CD14-positive monocyte (primary cell): Measurements from ENCODE around the gene CDK1. TPM values are rescaled to one million over a fixed set of nuclear protein-coding genes. Genes with fewer than 3 reads are reported as not detected.

Experiments
- DNase-seq, 3 donors: peaks; one replicate each; pipeline ENCODE4 v3.0.0-alpha.2; 2011 to 2022
- H2AFZ ChIP-seq: 2 replicates; pipeline ENCODE4 v1.6.0; 2012; ENCODE audit warnings: mild to moderate bottlenecking, low read depth, low read length, inconsistent platforms; ENCODE audit not compliant: insufficient read depth, poor library complexity, severe bottlenecking
- H3K27ac ChIP-seq, 2 donors: 1 replicate in 1 of 2; 2 replicates in 1 of 2; pipeline ENCODE4 v1.5.1; 2012 to 2013; ENCODE audit warnings: low read length in 2 of 2, control low read depth in 1 of 2, inconsistent platforms in 1 of 2, low read depth in 1 of 2, mild to moderate bottlenecking in 1 of 2
- H3K27me3 ChIP-seq, 2 donors: one replicate each; pipeline versions ENCODE4 v1.6.0 to v1.6.1; 2011 to 2013; ENCODE audit warnings: low read length in 2 of 2; ENCODE audit not compliant: control insufficient read depth in 2 of 2, insufficient read depth in 2 of 2
- H3K36me3 ChIP-seq, 2 donors: replicated peaks in 1 of 2; 1 replicate in 1 of 2; 2 replicates in 1 of 2; pipeline versions ENCODE4 v1.5.1 to v1.6.1; 2012 to 2013; ENCODE audit warnings: low read length in 2 of 2, control low read depth in 1 of 2, inconsistent platforms in 1 of 2, mild to moderate bottlenecking in 1 of 2; ENCODE audit not compliant: insufficient read depth in 2 of 2, control insufficient read depth in 1 of 2
- H3K4me1 ChIP-seq, 2 donors: 1 replicate in 1 of 2; 2 replicates in 1 of 2; pipeline versions ENCODE4 v1.5.1 to v1.6.1; 2012 to 2013; ENCODE audit warnings: low read length in 2 of 2, control low read depth in 1 of 2, inconsistent platforms in 1 of 2, mild to moderate bottlenecking in 1 of 2, moderate library complexity in 1 of 2; ENCODE audit not compliant: insufficient read depth in 2 of 2, control insufficient read depth in 1 of 2
- H3K4me2 ChIP-seq: replicated peaks from 2 replicates; pipeline ENCODE3; 2012; ENCODE audit warnings: low read length, moderate library complexity, mild to moderate bottlenecking; ENCODE audit not compliant: poor library complexity, severe bottlenecking; ENCODE audit errors: extremely low read depth
- H3K4me3 ChIP-seq, 3 experiments: fragments of 200-600 bp in 1 of 3; sonication (generic) in 1 of 3; replicated peaks in 1 of 3; 1 replicate in 2 of 3; 2 replicates in 1 of 3; pipeline ENCODE4 v1.5.1; 2011 to 2013; ENCODE audit warnings: low read length in 3 of 3, mild to moderate bottlenecking in 3 of 3, control low read depth in 2 of 3, low read depth in 2 of 3, inconsistent platforms in 1 of 3, moderate library complexity in 1 of 3
- H3K79me2 ChIP-seq: 2 replicates; pipeline ENCODE4 v1.6.0; 2012; ENCODE audit warnings: mild to moderate bottlenecking, control low read depth, inconsistent platforms, low read length, moderate library complexity; ENCODE audit not compliant: insufficient read depth
- H3K9ac ChIP-seq: 2 replicates; pipeline ENCODE4 v1.6.0; 2017; ENCODE audit warnings: low read length, mild to moderate bottlenecking; ENCODE audit not compliant: insufficient read depth, poor library complexity, severe bottlenecking
- H3K9me3 ChIP-seq, 2 donors: replicated peaks in 1 of 2; 1 replicate in 1 of 2; 2 replicates in 1 of 2; pipeline versions ENCODE4 v1.5.1 to v1.6.1; 2012 to 2013; ENCODE audit warnings: low read length in 2 of 2, control low read depth in 1 of 2; ENCODE audit not compliant: control insufficient read depth in 1 of 2, insufficient read depth in 1 of 2
- H4K20me1 ChIP-seq: 2 replicates; pipeline ENCODE4 v1.6.0; 2012; ENCODE audit warnings: mild to moderate bottlenecking, low read length, control low read depth, moderate library complexity; ENCODE audit not compliant: insufficient read depth
- H3K27ac Mint-ChIP-seq, 7 donors: one replicate each; pipeline ENCODE4 v1.8.0; 2020; ENCODE audit warnings: mild to moderate bottlenecking in 7 of 7, mixed read lengths in 7 of 7, moderate library complexity in 6 of 7, inconsistent platforms in 2 of 7
- H3K27me3 Mint-ChIP-seq, 3 donors: one replicate each; pipeline ENCODE4 v1.8.0; 2021 to 2022; ENCODE audit warnings: low read depth in 3 of 3, mild to moderate bottlenecking in 3 of 3, mixed read lengths in 3 of 3, moderate library complexity in 3 of 3, inconsistent platforms in 1 of 3
- H3K36me3 Mint-ChIP-seq, 2 donors: one replicate each; pipeline ENCODE4 v1.8.0; 2020; ENCODE audit warnings: mixed read lengths in 2 of 2, inconsistent platforms in 1 of 2, mild to moderate bottlenecking in 1 of 2
- H3K4me1 Mint-ChIP-seq: one replicate; pipeline ENCODE4 v1.8.0; 2020; ENCODE audit warnings: mild to moderate bottlenecking, mixed read lengths
- H3K4me3 Mint-ChIP-seq, 2 donors: one replicate each; pipeline ENCODE4 v1.8.0; 2020; ENCODE audit warnings: mild to moderate bottlenecking in 2 of 2, mixed read lengths in 2 of 2, moderate library complexity in 1 of 2
- H3K9me3 Mint-ChIP-seq, 7 donors: one replicate each; pipeline ENCODE4 v1.8.0; 2020 to 2022; ENCODE audit warnings: mixed read lengths in 7 of 7, mild to moderate bottlenecking in 6 of 7, moderate library complexity in 6 of 7, inconsistent platforms in 2 of 7
- WGBS: methylation state at CpG from one replicate; pipeline ENCODE4 v1.1.5; 2013; ENCODE audit warnings: missing lambda C conversion rate; ENCODE audit not compliant: insufficient coverage; 5-methylcytosine and 5-hydroxymethylcytosine counted together
- intact Hi-C, 2 donors: fragments of 100-400 bp; cut with micrococcal nuclease; formaldehyde crosslinking; loops; one replicate each; pipeline versions ENCODE4 v1.15.0 to v1.15.1; 2023
- polyA plus RNA-seq, 3 donors: library from polyadenylated mRNA; depleted of rRNA in 1 of 3; unstranded in 2 of 3; stranded (reverse) in 1 of 3; fragments of 300-500 nt in 2 of 3; fragments of >200 nt in 1 of 3; fragmentation: Illumina TruSeq in 2 of 3; gene quantifications; 1 replicate in 2 of 3; 2 replicates in 1 of 3; pipeline ENCODE4 v1.2.3, GENCODE V29; 2012 to 2021
- TF ChIP-seq, protein P1 (sequence below): fragments of 200-600 bp; IDR thresholded peaks from one replicate; pipeline ENCODE4 v1.8.0; 2022; ENCODE audit warnings: antibody characterized with exemption, mild to moderate bottlenecking

Gene CDK1
- polyA plus RNA-seq, 3 donors: 0.08 to 0.21 (median 0.09) TPM

GRCh38 chr10:60753817-60754216 lies 24.5 kb upstream of the CDK1 start:
- TF ChIP-seq, protein P1, sequence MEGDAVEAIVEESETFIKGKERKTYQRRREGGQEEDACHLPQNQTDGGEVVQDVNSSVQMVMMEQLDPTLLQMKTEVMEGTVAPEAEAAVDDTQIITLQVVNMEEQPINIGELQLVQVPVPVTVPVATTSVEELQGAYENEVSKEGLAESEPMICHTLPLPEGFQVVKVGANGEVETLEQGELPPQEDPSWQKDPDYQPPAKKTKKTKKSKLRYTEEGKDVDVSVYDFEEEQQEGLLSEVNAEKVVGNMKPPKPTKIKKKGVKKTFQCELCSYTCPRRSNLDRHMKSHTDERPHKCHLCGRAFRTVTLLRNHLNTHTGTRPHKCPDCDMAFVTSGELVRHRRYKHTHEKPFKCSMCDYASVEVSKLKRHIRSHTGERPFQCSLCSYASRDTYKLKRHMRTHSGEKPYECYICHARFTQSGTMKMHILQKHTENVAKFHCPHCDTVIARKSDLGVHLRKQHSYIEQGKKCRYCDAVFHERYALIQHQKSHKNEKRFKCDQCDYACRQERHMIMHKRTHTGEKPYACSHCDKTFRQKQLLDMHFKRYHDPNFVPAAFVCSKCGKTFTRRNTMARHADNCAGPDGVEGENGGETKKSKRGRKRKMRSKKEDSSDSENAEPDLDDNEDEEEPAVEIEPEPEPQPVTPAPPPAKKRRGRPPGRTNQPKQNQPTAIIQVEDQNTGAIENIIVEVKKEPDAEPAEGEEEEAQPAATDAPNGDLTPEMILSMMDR: no peak
- no peaks in the 10 kb centered on the region for H3K27me3 ChIP-seq
- H3K27ac Mint-ChIP-seq: no peak overlapping the region
- H3K4me3 Mint-ChIP-seq: no peak overlapping the region
- H2AFZ ChIP-seq: no peak overlapping the region
- H3K9ac ChIP-seq: no peak overlapping the region
- no peaks in the 10 kb centered on the region for H3K36me3 ChIP-seq
- no peak overlapping the region for H3K4me2 ChIP-seq
- intact Hi-C loops: no loop called here
- no peaks in the 10 kb centered on the region for H3K79me2 ChIP-seq
- 100% methylated on average over 1 of the region's 5 CpGs for WGBS
- no peaks in the 10 kb centered on the region for H3K4me1 ChIP-seq
- H3K27me3 Mint-ChIP-seq: peaks cover 1 to 2% (median 2%) of the 10 kb centered on the region in 3 donors
- no peak overlapping the region for H3K27ac ChIP-seq
- peaks cover 0 to 4% (median 0%) of the 10 kb centered on the region in 7 donors for H3K9me3 Mint-ChIP-seq
- H3K36me3 Mint-ChIP-seq: no peaks in the 10 kb centered on the region
- no peaks in the 10 kb centered on the region for H4K20me1 ChIP-seq
- H3K4me1 Mint-ChIP-seq: no peaks in the 10 kb centered on the region
- H3K4me3 ChIP-seq: no peak overlapping the region
- no peak for DNase-seq
- H3K9me3 ChIP-seq: no peaks in the 10 kb centered on the region

DNA sequence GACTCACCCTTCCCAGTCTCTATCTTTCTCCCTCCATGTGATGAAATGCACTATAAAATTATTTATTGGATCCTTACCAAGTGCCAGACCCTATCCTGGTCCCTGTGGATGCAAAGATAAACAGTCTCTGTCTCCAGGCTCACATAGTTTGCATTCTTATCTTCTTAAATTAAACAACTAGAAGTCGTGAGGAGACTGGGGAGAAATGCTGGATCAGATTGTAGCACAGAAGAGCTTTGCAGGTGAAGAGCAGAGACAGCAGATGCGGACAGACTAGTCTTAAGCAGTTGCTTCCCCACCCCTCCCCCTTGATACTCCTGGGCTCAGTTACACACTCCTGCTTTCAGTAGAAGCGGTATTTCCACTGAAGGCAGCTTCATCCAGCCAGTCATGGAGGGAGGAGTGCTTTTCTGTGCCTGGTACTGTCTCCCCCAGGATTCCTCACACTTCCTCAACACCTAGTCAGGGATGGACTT lies 20.8 kb upstream of the CDK1 start:
- peaks cover 0 to 4% (median 0%) of the 10 kb centered on the region in 7 donors for H3K9me3 Mint-ChIP-seq
- H3K27me3 Mint-ChIP-seq: peaks cover 0 to 2% (median 1%) of the 10 kb centered on the region in 3 donors
- no peak overlapping the region for H3K27ac Mint-ChIP-seq
- Histone ChIP-seq H3K4me1 (no peaks in the 10 kb centered on the region), H3K4me2 (no peak overlapping the region), H3K4me3 (no peak overlapping the region), H3K9ac (no peak overlapping the region), H3K9me3 (no peaks in the 10 kb centered on the region), H3K27ac (no peak overlapping the region), H2AFZ (no peak overlapping the region), H4K20me1 (no peaks in the 10 kb centered on the region), H3K36me3 (no peaks in the 10 kb centered on the region), H3K27me3 (no peaks in the 10 kb centered on the region), H3K79me2 (no peaks in the 10 kb centered on the region)
- H3K4me1 Mint-ChIP-seq: no peaks in the 10 kb centered on the region
- H3K4me3 Mint-ChIP-seq: no peak overlapping the region
- DNase-seq: no peak
- TF ChIP-seq, protein P1: no peak
- intact Hi-C loops: no loop called here
- H3K36me3 Mint-ChIP-seq: no peaks in the 10 kb centered on the region
- WGBS: no CpG with 5 or more reads among the region's 3 CpGs
